Upper lobe of left lung (tissue), 6 donors: ENCODE results near the gene DGKA. TPM values are rescaled to one million over a fixed set of nuclear protein-coding genes. Genes with fewer than 3 reads are reported as not detected.
A peak's percentile ranks its signal among the peaks of the same experiment; 100 is the strongest.

Experiments
- ATAC-seq, 2 donors: fragments of 200-7000 bp; cut with Tn5 transposase; one replicate each; pipeline ENCODE4 v1.9.1; 2022; ENCODE audit warnings: mild to moderate bottlenecking in 2 of 2, moderate library complexity in 2 of 2; ENCODE audit not compliant: low FRiP score in 2 of 2
- DNase-seq, 2 donors: peaks; one replicate each; pipeline ENCODE4 v3.0.0-alpha.2; 2019 to 2020
- H3K27ac ChIP-seq, 4 donors: fragments of 200-600 bp; sonication (generic); one replicate each; pipeline ENCODE4 v1.5.1; 2016 to 2019
- H3K27me3 ChIP-seq, 4 donors: fragments of 200-600 bp; sonication (generic); one replicate each; pipeline ENCODE4 v1.5.1; 2017 to 2019
- H3K36me3 ChIP-seq, 4 donors: fragments of 200-600 bp; sonication (generic); one replicate each; pipeline ENCODE4 v1.5.1; 2016 to 2019
- H3K4me1 ChIP-seq, 4 donors: fragments of 200-600 bp; sonication (generic); one replicate each; pipeline ENCODE4 v1.5.1; 2018 to 2019
- H3K4me3 ChIP-seq, 4 donors: fragments of 200-600 bp; sonication (generic); one replicate each; pipeline ENCODE4 v1.5.1; 2017 to 2019; ENCODE audit warnings: mild to moderate bottlenecking in 2 of 4, moderate library complexity in 1 of 4
- H3K9me3 ChIP-seq, 4 donors: fragments of 200-600 bp; sonication (generic); one replicate each; pipeline ENCODE4 v1.5.1; 2018 to 2019
- CTCF ChIP-seq, 6 experiments: fragments of 450-650 bp in 4 of 6; fragments of 200-600 bp in 2 of 6; sonication (generic) in 2 of 6; IDR thresholded peaks; one replicate each; pipeline ENCODE4 v1.5.1; 2016 to 2019; ENCODE audit warnings: antibody characterized with exemption in 6 of 6
- EP300 ChIP-seq, 4 donors: sonication (generic); formaldehyde crosslinking; IDR thresholded peaks; one replicate each; pipeline ENCODE4 v1.5.1; 2017; ENCODE audit warnings: antibody characterized with exemption in 4 of 4, control low read depth in 2 of 4
- POLR2A ChIP-seq, 4 donors: fragments of 450-650 bp; IDR thresholded peaks; one replicate each; pipeline ENCODE4 v1.5.1; 2016 to 2017; ENCODE audit warnings: antibody characterized with exemption in 4 of 4, mild to moderate bottlenecking in 2 of 4
- POLR2AphosphoS5 ChIP-seq, 2 donors: sonication (generic); formaldehyde crosslinking; IDR thresholded peaks; one replicate each; pipeline ENCODE4 v1.5.1; 2017; ENCODE audit warnings: antibody characterized with exemption in 2 of 2
- WGBS, 2 donors: methylation state at CpG; one replicate each; pipeline ENCODE4 v1.1.5; 2017 to 2018; 5-methylcytosine and 5-hydroxymethylcytosine counted together
- total RNA-seq, 6 donors: library from RNA; depleted of rRNA in 4 of 6; stranded (reverse); fragments of >200 nt in 4 of 6; gene quantifications; one replicate each; pipeline versions ENCODE4 v1.1.0 to v1.2.1, GENCODE V29; 2016 to 2021
- donor health status: DM: no; HTN: no; CAD: no; lungs with moderate emphysema.
- donor health status: DM: no; HTN: yes; CAD: no; lungs with severe emphysema.

The DGKA gene
- total RNA-seq, 6 donors from 2014 or later = 16.7 to 251 (median 37.3) TPM

- no peak for DNase-seq
- peak overlapping the region in 1 of 4 donors; percentile 83 for H3K4me3 ChIP-seq
- no peak overlapping the region for H3K27ac ChIP-seq
- no peak for ATAC-seq
- WGBS, 2 donors = 96 to 100% methylated on average over 1 of the region's 1 CpG
- H3K9me3 ChIP-seq = no peaks in the 10 kb centered on the region
- TF ChIP-seq POLR2A (IDR thresholded peaks at IDR 0.05) = no peak
- no peak for TF ChIP-seq EP300 (IDR thresholded peaks at IDR 0.05)
- TF ChIP-seq POLR2AphosphoS5 (IDR thresholded peaks at IDR 0.05) = no peak
- no peak for TF ChIP-seq CTCF (IDR thresholded peaks at IDR 0.05)
- peaks cover 22 to 49% (median 33%) of the 10 kb centered on the region in 4 donors for H3K4me1 ChIP-seq
- no peaks in the 10 kb centered on the region for H3K27me3 ChIP-seq
- H3K36me3 ChIP-seq = peaks cover 0 to 14% (median 0%) of the 10 kb centered on the region in 4 donors
Observed at GRCh38 chr12:55933799-55934742, 3.1 kb downstream of the DGKA start.

GRCh38 chr12:55934773-55935172 lies 3.8 kb downstream of the DGKA start:
- Histone ChIP-seq H3K27me3 (no peaks in the 10 kb centered on the region), H3K27ac (no peak overlapping the region), H3K4me3 (peak overlapping the region in 1 of 4 donors; percentile 30), H3K36me3 (peaks cover 0 to 14% (median 0%) of the 10 kb centered on the region in 4 donors), H3K9me3 (no peaks in the 10 kb centered on the region), H3K4me1 (peaks cover 21 to 43% (median 27%) of the 10 kb centered on the region in 4 donors)
- WGBS, 2 donors = 94 to 100% methylated on average over 1 of the region's 1 CpG
- no peak for ATAC-seq
- TF ChIP-seq POLR2A (IDR thresholded peaks at IDR 0.05) (no peak), EP300 (IDR thresholded peaks at IDR 0.05) (no peak), POLR2AphosphoS5 (IDR thresholded peaks at IDR 0.05) (no peak), CTCF (IDR thresholded peaks at IDR 0.05) (no peak)
- DNase-seq = no peak

DNA sequence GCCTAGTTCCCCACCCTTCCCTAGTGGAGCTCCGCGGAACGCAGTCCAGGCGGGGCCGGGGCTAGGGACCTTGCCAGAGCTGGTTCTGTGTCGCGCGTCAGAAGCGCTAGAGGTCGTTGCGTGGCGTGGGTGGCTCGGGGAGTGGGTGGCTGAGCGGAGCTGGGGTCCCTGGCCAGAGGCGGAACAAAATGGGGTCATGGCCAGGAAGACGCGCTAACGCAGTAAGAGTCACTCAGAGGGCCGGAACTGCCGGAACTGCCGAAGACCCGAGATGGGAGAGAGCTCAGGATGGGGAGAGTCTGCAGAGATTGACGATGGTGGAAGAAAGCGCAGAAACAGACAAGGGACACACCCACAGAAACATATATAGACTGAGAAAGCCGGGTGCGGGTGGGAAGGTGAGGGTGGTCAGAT lies 4.8 kb downstream of the DGKA start:
- no peaks in the 10 kb centered on the region for H3K9me3 ChIP-seq
- H3K4me1 ChIP-seq = peaks cover 22 to 43% (median 29%) of the 10 kb centered on the region in 4 donors
- TF ChIP-seq POLR2AphosphoS5 (IDR thresholded peaks at IDR 0.05) = no peak
- no peak for TF ChIP-seq EP300 (IDR thresholded peaks at IDR 0.05)
- TF ChIP-seq CTCF (IDR thresholded peaks at IDR 0.05) = no peak
- no peak for TF ChIP-seq POLR2A (IDR thresholded peaks at IDR 0.05)
- ATAC-seq (peak in 1 of 2 donors; percentile 37), DNase-seq (peak in 1 of 2 donors; percentile 82)
- 55 to 59% methylated on average over 22 to 26 of the region's 26 CpGs for WGBS, 2 donors
- peak overlapping the region in 3 of 4 donors; percentile 7 to 31 (median 30) for H3K4me3 ChIP-seq
- peaks cover 0 to 18% (median 0%) of the 10 kb centered on the region in 4 donors for H3K36me3 ChIP-seq
- H3K27me3 ChIP-seq = no peaks in the 10 kb centered on the region
- peak overlapping the region; percentile 22 to 78 (median 59) for H3K27ac ChIP-seq

GRCh38 chr12:55937981-55938380 lies 7.0 kb downstream of the DGKA start:
- WGBS, 2 donors = 86 to 92% methylated on average over 2 of the region's 2 CpGs
- TF ChIP-seq POLR2A (IDR thresholded peaks at IDR 0.05) (no peak), EP300 (IDR thresholded peaks at IDR 0.05) (no peak), POLR2AphosphoS5 (IDR thresholded peaks at IDR 0.05) (no peak), CTCF (IDR thresholded peaks at IDR 0.05) (no peak)
- H3K36me3 ChIP-seq = peaks cover 0 to 38% (median 6%) of the 10 kb centered on the region in 4 donors
- H3K27me3 ChIP-seq = no peaks in the 10 kb centered on the region
- peaks cover 11 to 27% (median 15%) of the 10 kb centered on the region in 4 donors for H3K4me1 ChIP-seq
- ATAC-seq (no peak), DNase-seq (no peak)
- no peaks in the 10 kb centered on the region for H3K9me3 ChIP-seq
- no peak overlapping the region for H3K4me3 ChIP-seq
- H3K27ac ChIP-seq = no peak overlapping the region
